Pulmonary artery endothelial cell (primary cell): ENCODE data around the gene MAPK1IP1L. TPM values are rescaled to one million over a fixed set of nuclear protein-coding genes. Genes with fewer than 3 reads are reported as not detected.

Experiments used
- total RNA-seq: library from RNA; depleted of rRNA; stranded (reverse); fragments of >200 nt; gene quantifications from 2 replicates; pipeline ENCODE4 v1.2.3, GENCODE V29; 2014

MAPK1IP1L gene
- total RNA-seq, 1 donor from 2014 or later, result 22.9 TPM

Other genes with a start within 250 kb of the MAPK1IP1L start
- gene GCH1, start 148.8 kb upstream of the MAPK1IP1L start, total RNA-seq, result 4.4 and 7.1 TPM in 2 replicates
- 18.0 and 27.6 TPM in 2 replicates for gene WDHD1, start 24.5 kb upstream of the MAPK1IP1L start, total RNA-seq
- 18.1 and 29.4 TPM in 2 replicates for gene SOCS4, start 24.4 kb upstream of the MAPK1IP1L start, total RNA-seq
- gene LGALS3, start 77.6 kb downstream of the MAPK1IP1L start, total RNA-seq, result 48.6 and 60.1 TPM in 2 replicates
- gene DLGAP5, start 139.9 kb downstream of the MAPK1IP1L start, total RNA-seq, result 48.5 and 77.7 TPM in 2 replicates
- gene FBXO34, start 219.8 kb downstream of the MAPK1IP1L start, total RNA-seq, result 27.6 and 31.7 TPM in 2 replicates